Tibial artery (tissue), 4 donors: ENCODE measurements around the gene TBC1D2B.
A peak's percentile ranks its signal among the peaks of the same experiment; 100 is the strongest.

Experiments used
- DNase-seq, 2 donors: peaks; one replicate each; pipeline ENCODE4 v3.0.0-alpha.2; 2019
- H3K27ac ChIP-seq, 2 donors: fragments of 200-600 bp; sonication (generic) in 1 of 2; 1 replicate in 1 of 2; 2 replicates in 1 of 2; pipeline ENCODE4 v1.5.1; 2018 to 2019; ENCODE audit warnings: mild to moderate bottlenecking in 1 of 2
- H3K27me3 ChIP-seq, 2 donors: fragments of 200-600 bp; sonication (generic) in 1 of 2; one replicate each; pipeline versions ENCODE4 v1.5.1 to v1.6.0; 2016 to 2019
- H3K36me3 ChIP-seq, 3 donors: fragments of 200-600 bp; sonication (generic) in 2 of 3; one replicate each; pipeline ENCODE4 v1.5.1; 2016 to 2019; ENCODE audit warnings: mild to moderate bottlenecking in 2 of 3
- H3K4me1 ChIP-seq, 4 donors: fragments of 200-600 bp; sonication (generic) in 2 of 4; 1 replicate in 3 of 4; 2 replicates in 1 of 4; pipeline ENCODE4 v1.5.1; 2016 to 2019
- H3K4me3 ChIP-seq, 2 donors: fragments of 200-600 bp; sonication (generic) in 1 of 2; 1 replicate in 1 of 2; 2 replicates in 1 of 2; pipeline ENCODE4 v1.5.1; 2018 to 2019; ENCODE audit warnings: mild to moderate bottlenecking in 2 of 2
- H3K9me3 ChIP-seq, 3 donors: fragments of 200-600 bp; sonication (generic) in 1 of 3; one replicate each; pipeline ENCODE4 v1.5.1; 2016 to 2019
- intact Hi-C: fragments of 100-400 bp; cut with DNase I; formaldehyde crosslinking; loops from one replicate; pipeline ENCODE4 v1.15.0; 2023; ENCODE audit warnings: low total_unique reads
- TF ChIP-seq, protein P1 (sequence below), 2 experiments: fragments of 200-600 bp in 1 of 2; fragments of 450-650 bp in 1 of 2; IDR thresholded peaks; one replicate each; pipeline ENCODE4 v1.5.1; 2017 to 2019; ENCODE audit warnings: antibody characterized with exemption in 2 of 2, mild to moderate bottlenecking in 1 of 2, moderate library complexity in 1 of 2

Gene TBC1D2B

DNA sequence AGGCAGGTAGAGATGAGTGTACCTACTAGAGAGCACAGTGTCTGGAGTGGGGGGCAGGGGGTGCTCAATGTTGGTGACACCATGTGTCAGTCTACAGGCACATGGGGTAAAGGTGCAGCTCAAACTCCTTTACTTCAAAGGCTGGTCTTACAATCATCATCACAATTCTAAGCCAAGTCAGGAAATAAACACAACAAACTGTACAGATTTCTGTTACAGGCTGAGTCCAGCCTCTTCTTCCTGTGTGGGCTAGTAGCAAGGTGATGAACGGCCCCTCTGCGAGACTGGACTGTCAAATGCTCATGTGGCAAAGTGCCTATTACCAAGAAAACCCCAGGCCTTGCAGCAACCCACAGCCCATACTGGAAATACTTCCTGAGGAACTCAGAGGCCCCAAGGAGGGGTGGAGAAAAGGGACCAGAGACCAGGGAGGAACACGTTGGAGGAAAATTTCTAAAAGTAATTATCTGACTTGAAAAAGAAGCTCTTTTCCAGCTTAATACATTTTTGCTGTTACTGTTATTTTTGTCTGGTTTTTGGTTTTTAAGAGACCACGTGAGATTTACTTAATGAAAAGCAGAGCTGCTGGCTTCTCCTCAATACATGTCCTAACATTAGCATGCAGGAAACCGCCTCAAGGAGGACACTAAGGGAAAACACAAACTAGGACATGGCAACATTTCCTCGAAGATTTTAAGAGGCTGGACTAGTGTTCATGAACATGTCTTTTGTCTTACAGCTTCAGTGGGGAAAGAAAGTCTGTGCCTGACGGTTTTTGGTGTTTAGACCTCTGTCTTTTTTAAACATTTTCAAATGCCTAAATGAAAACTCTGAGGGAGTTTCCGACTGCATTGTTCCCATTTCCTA, 29.5 kb downstream of the TBC1D2B start:
- Histone ChIP-seq H3K4me1 (peaks cover 0 to 55% (median 26%) of the 10 kb centered on the region in 4 donors), H3K27me3 (no peaks in the 10 kb centered on the region), H3K36me3 (peaks cover 27 to 55% (median 38%) of the 10 kb centered on the region in 3 donors), H3K27ac (peak overlapping the region; percentile 5 to 48), H3K4me3 (no peak overlapping the region), H3K9me3 (no peaks in the 10 kb centered on the region)
- peak; percentile 61 to 64 for DNase-seq
- intact Hi-C loops: no loop called here
- TF ChIP-seq, protein P1, sequence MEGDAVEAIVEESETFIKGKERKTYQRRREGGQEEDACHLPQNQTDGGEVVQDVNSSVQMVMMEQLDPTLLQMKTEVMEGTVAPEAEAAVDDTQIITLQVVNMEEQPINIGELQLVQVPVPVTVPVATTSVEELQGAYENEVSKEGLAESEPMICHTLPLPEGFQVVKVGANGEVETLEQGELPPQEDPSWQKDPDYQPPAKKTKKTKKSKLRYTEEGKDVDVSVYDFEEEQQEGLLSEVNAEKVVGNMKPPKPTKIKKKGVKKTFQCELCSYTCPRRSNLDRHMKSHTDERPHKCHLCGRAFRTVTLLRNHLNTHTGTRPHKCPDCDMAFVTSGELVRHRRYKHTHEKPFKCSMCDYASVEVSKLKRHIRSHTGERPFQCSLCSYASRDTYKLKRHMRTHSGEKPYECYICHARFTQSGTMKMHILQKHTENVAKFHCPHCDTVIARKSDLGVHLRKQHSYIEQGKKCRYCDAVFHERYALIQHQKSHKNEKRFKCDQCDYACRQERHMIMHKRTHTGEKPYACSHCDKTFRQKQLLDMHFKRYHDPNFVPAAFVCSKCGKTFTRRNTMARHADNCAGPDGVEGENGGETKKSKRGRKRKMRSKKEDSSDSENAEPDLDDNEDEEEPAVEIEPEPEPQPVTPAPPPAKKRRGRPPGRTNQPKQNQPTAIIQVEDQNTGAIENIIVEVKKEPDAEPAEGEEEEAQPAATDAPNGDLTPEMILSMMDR (IDR thresholded peaks at IDR 0.05): no peak

DNA sequence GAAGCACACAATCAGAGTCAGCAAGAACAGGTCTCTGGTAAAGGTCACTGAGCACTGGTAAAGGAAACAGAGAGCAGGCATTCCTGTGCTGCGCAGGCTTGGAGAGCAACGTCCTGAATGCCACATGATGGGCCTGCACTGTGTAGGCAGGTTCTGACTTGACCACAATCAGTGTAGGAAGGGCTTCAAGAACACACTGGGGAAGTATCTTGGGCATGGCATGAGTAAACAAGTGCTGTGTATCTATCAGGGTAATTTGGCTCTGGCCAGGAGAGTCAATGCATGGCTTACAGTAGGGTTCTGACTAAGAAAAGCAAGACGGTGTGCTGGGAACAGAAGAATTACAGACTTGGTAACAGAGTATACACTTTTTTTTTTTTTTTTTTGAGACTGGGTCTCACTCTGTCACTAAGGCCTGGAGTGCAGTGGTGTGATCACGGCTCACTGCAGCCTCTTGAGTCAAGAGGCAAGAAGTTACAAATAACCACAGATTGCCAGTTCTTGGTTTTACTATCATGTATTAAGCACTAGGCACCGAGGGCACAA, 30.6 kb downstream of the TBC1D2B start:
- H3K4me1 ChIP-seq: peaks cover 0 to 45% (median 19%) of the 10 kb centered on the region in 4 donors
- no peak overlapping the region for H3K4me3 ChIP-seq
- TF ChIP-seq, protein P1 (IDR thresholded peaks at IDR 0.05): no peak
- H3K27me3 ChIP-seq: no peaks in the 10 kb centered on the region
- intact Hi-C loops: no loop called here
- peak overlapping the region in 1 of 2 donors; percentile 48 for H3K27ac ChIP-seq
- H3K9me3 ChIP-seq: no peaks in the 10 kb centered on the region
- peaks cover 28 to 55% (median 36%) of the 10 kb centered on the region in 3 donors for H3K36me3 ChIP-seq
- peak in 1 of 2 donors; percentile 60 for DNase-seq

DNA sequence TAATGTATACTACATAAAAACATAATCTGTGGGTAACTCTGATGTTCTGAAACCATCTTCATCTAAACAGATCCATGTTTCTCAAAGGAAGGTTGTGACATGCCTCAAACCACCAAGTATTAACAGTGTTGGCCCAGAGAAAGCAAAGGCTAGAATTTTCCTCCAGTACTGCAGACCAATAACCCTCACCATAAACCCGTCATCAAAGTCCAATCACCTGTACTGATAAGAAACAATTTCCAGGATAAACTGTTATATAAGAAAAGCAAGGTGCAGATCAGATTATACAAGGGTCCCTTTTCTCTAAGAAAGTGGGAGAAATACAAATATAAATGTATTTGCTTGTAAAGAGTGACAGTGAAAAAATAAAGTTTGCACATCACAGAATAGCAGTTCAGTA, 32.3 kb downstream of the TBC1D2B start:
- TF ChIP-seq, protein P1 (IDR thresholded peaks at IDR 0.05): no peak
- intact Hi-C loops: no loop called here
- no peaks in the 10 kb centered on the region for H3K9me3 ChIP-seq
- H3K27ac ChIP-seq: no peak overlapping the region
- no peak overlapping the region for H3K4me3 ChIP-seq
- DNase-seq: no peak
- H3K4me1 ChIP-seq: peaks cover 0 to 35% (median 18%) of the 10 kb centered on the region in 4 donors
- peaks cover 28 to 49% (median 36%) of the 10 kb centered on the region in 3 donors for H3K36me3 ChIP-seq
- no peaks in the 10 kb centered on the region for H3K27me3 ChIP-seq

DNA sequence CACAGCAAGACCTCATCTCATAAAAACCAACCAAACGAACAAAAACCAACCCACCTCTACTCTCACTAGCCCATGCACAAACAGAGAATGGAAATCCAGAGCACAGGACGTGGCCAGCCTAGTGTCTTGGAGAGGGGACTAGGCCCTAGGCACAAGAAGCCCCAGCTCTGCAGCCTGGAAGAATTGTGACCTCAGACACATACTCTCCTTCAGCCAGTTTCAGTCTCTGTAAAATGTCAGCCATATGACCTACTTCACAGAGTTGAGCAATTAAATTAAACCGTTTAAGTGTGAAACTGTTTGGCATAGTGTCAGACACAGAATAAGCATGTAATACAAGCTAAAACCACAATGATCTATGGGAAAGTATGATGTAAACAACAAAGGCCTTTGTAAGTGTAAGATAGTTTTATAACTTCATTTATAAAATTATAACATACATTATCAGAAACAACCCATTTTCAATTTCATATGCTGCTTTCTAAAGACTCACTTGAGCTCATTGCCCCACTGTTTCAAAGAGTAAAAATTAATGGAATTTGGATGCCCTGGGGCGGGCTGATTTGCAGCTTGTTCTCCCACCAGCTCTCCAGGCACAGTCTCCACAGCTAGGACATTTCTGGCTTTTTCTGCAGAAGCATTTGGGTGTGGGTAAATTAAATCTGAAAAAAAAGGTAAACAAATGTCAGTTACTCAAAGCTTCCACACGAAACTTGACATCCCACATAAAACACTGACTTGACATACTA, 32.9 kb downstream of the TBC1D2B start:
- peaks cover 32 to 49% (median 36%) of the 10 kb centered on the region in 3 donors for H3K36me3 ChIP-seq
- intact Hi-C loops: no loop called here
- H3K27ac ChIP-seq: no peak overlapping the region
- no peaks in the 10 kb centered on the region for H3K9me3 ChIP-seq
- TF ChIP-seq, protein P1 (IDR thresholded peaks at IDR 0.05): no peak
- H3K4me1 ChIP-seq: peaks cover 0 to 29% (median 15%) of the 10 kb centered on the region in 4 donors
- H3K4me3 ChIP-seq: no peak overlapping the region
- peak in 1 of 2 donors; percentile 20 for DNase-seq
- no peaks in the 10 kb centered on the region for H3K27me3 ChIP-seq

DNA sequence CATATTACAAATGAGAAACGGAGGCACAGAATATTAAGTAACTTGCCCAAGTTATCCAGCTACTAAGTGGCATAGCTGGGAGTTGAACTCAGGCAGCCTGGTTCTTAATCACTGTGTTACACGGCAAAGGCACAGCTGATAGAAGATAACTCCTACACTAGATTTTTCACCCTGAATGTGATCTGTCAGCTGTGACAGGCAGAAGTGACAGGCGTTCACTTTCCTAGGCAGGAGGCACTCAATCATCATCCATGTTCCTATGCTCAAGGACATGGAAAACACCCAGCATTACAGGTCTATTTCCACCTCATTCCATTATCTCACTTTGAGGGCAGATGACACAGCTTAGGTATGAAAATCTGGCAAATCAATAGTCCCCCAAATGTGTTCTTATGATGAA, 35.6 kb downstream of the TBC1D2B start:
- Histone ChIP-seq H3K27ac (no peak overlapping the region), H3K27me3 (no peaks in the 10 kb centered on the region), H3K9me3 (no peaks in the 10 kb centered on the region), H3K4me1 (peaks cover 0 to 10% (median 2%) of the 10 kb centered on the region in 4 donors), H3K4me3 (no peak overlapping the region), H3K36me3 (peaks cover 27 to 66% (median 32%) of the 10 kb centered on the region in 3 donors)
- intact Hi-C loops: no loop called here
- TF ChIP-seq, protein P1 (IDR thresholded peaks at IDR 0.05): no peak
- no peak for DNase-seq
